GM23248 (cell line): Measurements from ENCODE around the gene YPEL5.

ENCODE experiments used
- EZH2 ChIP-seq: fragments of 200-600 bp; sonication (generic); IDR thresholded peaks from 2 replicates; pipeline ENCODE4 v1.6.1; 2018; ENCODE audit warnings: antibody characterized with exemption, mild to moderate bottlenecking; ENCODE audit not compliant: insufficient read depth, poor library complexity, severe bottlenecking
- EZH2phosphoT487 ChIP-seq: fragments of 200-600 bp; sonication (generic); IDR thresholded peaks from 2 replicates; pipeline ENCODE4 v1.6.1; 2018; ENCODE audit warnings: antibody characterized with exemption, moderate library complexity, mild to moderate bottlenecking, low read depth; ENCODE audit not compliant: insufficient read depth

- TF ChIP-seq EZH2 = no peak
- no peak for TF ChIP-seq EZH2phosphoT487
Measured at GRCh38 chr2:30162806-30163205, 16.0 kb downstream of the YPEL5 start.
